MM.1S (cell line): ENCODE results near the gene HPCA.

Experiments
- DNase-seq: peaks from one replicate; pipeline ENCODE4 v3.0.0-alpha.2; 2015
- H2AFZ ChIP-seq: fragments of 300-600 bp; sonication (generic); 2 replicates; pipeline ENCODE4 v1.6.0; 2016; ENCODE audit warnings: antibody characterized with exemption, low read length
- H3F3A ChIP-seq: fragments of 300-600 bp; sonication (generic); 2 replicates; pipeline ENCODE4 v1.6.1; 2016; ENCODE audit warnings: mild to moderate bottlenecking, antibody characterized with exemption, low read length, moderate library complexity, mixed read lengths; ENCODE audit not compliant: insufficient read depth
- H3K27ac ChIP-seq: fragments of 300-600 bp; sonication (generic); 2 replicates; pipeline ENCODE4 v1.5.1; 2016; ENCODE audit warnings: mild to moderate bottlenecking, low read length
- H3K27me3 ChIP-seq: fragments of 300-600 bp; sonication (generic); replicated peaks from 2 replicates; pipeline ENCODE4 v1.6.0; 2016; ENCODE audit warnings: low read length; ENCODE audit not compliant: insufficient read depth
- H3K36me3 ChIP-seq: fragments of 300-600 bp; sonication (generic); replicated peaks from 2 replicates; pipeline ENCODE4 v1.6.1; 2016; ENCODE audit warnings: mild to moderate bottlenecking, low read length, mixed read lengths; ENCODE audit not compliant: insufficient read depth
- H3K4me1 ChIP-seq: fragments of 300-600 bp; sonication (generic); 2 replicates; pipeline ENCODE4 v1.6.1; 2016; ENCODE audit warnings: low read length, mixed read lengths
- H3K4me2 ChIP-seq: fragments of 300-600 bp; sonication (generic); 2 replicates; pipeline ENCODE4 v1.6.0; 2016; ENCODE audit warnings: low read depth, low read length
- H3K4me3 ChIP-seq: fragments of 300-600 bp; sonication (generic); 2 replicates; pipeline ENCODE4 v1.5.1; 2016; ENCODE audit warnings: low read length, mixed read lengths
- H3K79me2 ChIP-seq: fragments of 300-600 bp; sonication (generic); 2 replicates; pipeline ENCODE4 v1.6.1; 2016; ENCODE audit warnings: mixed run types, low read length, mixed read lengths
- H3K9ac ChIP-seq: fragments of 300-600 bp; sonication (generic); 2 replicates; pipeline ENCODE4 v1.6.1; 2016; ENCODE audit warnings: low read length, mixed read lengths
- H3K9me2 ChIP-seq: fragments of 300-600 bp; sonication (generic); replicated peaks from 2 replicates; pipeline ENCODE4 v1.6.1; 2016; ENCODE audit warnings: mild to moderate bottlenecking, low read length, mixed read lengths; ENCODE audit not compliant: insufficient read depth
- H3K9me3 ChIP-seq: fragments of 300-600 bp; sonication (generic); replicated peaks from 2 replicates; pipeline ENCODE4 v1.6.1; 2016; ENCODE audit warnings: mild to moderate bottlenecking, low read length, mixed read lengths; ENCODE audit not compliant: insufficient read depth
- H4K20me1 ChIP-seq: fragments of 300-600 bp; sonication (generic); 2 replicates; pipeline ENCODE4 v1.6.1; 2016; ENCODE audit warnings: mild to moderate bottlenecking, low read length, moderate library complexity, mixed read lengths; ENCODE audit not compliant: insufficient read depth
- CTCF ChIP-seq: fragments of 300-600 bp; sonication (generic); IDR thresholded peaks from 2 replicates; pipeline ENCODE4 v1.5.1; 2016; ENCODE audit warnings: antibody characterized with exemption, low read length, mixed read lengths
- EZH2 ChIP-seq: fragments of 300-600 bp; sonication (generic); optimal IDR thresholded peaks from 2 replicates; pipeline ENCODE3; 2017; ENCODE audit warnings: low read depth, mild to moderate bottlenecking, antibody characterized with exemption, low read length, mixed read lengths
- EZH2phosphoT487 ChIP-seq: fragments of 300-600 bp; sonication (generic); IDR thresholded peaks from 2 replicates; pipeline ENCODE4 v1.6.1; 2018; ENCODE audit warnings: antibody characterized with exemption, low read length

The HPCA gene

GRCh38 chr1:32894681-32895080, 8.4 kb downstream of the HPCA start:
- no peak overlapping the region for H3K4me2 ChIP-seq
- H3K27ac ChIP-seq, result no peak overlapping the region
- peaks cover 37% of the 10 kb centered on the region for H3K27me3 ChIP-seq

GRCh38 chr1:32895325-32896215, 9.3 kb downstream of the HPCA start:
- Histone ChIP-seq H3K79me2 (no peaks in the 10 kb centered on the region), H3K4me1 (no peaks in the 10 kb centered on the region), H3K4me2 (no peak overlapping the region), H3K9me3 (no peaks in the 10 kb centered on the region), H3K9ac (no peak overlapping the region), H4K20me1 (no peaks in the 10 kb centered on the region), H3F3A (no peaks in the 10 kb centered on the region), H3K4me3 (no peak overlapping the region), H2AFZ (no peak overlapping the region), H3K27ac (no peak overlapping the region), H3K36me3 (no peaks in the 10 kb centered on the region), H3K9me2 (no peaks in the 10 kb centered on the region), H3K27me3 (peaks cover 31% of the 10 kb centered on the region)
- no peak for DNase-seq
- no peak for TF ChIP-seq EZH2phosphoT487
- no peak for TF ChIP-seq CTCF
- TF ChIP-seq EZH2, result no peak

More at GRCh38 chr1:32894681-32895080, 8.4 kb downstream of the HPCA start:
- Histone ChIP-seq H3K4me1 (no peaks in the 10 kb centered on the region), H3K9ac (no peak overlapping the region), H2AFZ (no peak overlapping the region), H3K36me3 (no peaks in the 10 kb centered on the region), H3K79me2 (no peaks in the 10 kb centered on the region), H3F3A (no peaks in the 10 kb centered on the region), H3K4me3 (no peak overlapping the region), H4K20me1 (no peaks in the 10 kb centered on the region), H3K9me3 (no peaks in the 10 kb centered on the region), H3K9me2 (no peaks in the 10 kb centered on the region)
- TF ChIP-seq CTCF (no peak), EZH2phosphoT487 (no peak), EZH2 (no peak)
- DNase-seq, result no peak

DNA sequence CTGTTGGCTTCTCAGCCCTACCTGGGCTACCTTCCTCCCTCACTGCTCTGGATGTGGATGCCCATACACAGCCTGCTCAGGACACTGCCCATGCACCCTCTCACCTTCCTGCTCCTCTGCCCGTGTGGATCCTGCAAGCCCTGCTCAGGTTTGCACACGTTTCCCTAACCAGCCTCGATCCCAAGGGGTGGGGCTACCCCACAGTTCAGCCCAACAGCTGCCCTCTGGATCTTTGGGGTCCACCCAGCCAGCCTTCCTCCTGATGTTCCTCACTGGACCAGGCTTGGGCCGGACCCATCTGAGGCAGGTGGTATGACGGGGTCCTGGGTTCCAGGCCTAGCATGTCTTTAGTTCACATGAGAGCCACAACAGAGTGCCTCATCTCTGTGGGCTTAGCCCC, 10.2 kb downstream of the HPCA start:
- TF ChIP-seq EZH2, result no peak
- no peaks in the 10 kb centered on the region for H3F3A ChIP-seq
- H3K4me1 ChIP-seq, result no peaks in the 10 kb centered on the region
- no peak overlapping the region for H3K27ac ChIP-seq
- no peak for DNase-seq
- H3K27me3 ChIP-seq, result peaks cover 27% of the 10 kb centered on the region
- H4K20me1 ChIP-seq, result no peaks in the 10 kb centered on the region
- H3K9ac ChIP-seq, result no peak overlapping the region
- H3K9me2 ChIP-seq, result no peaks in the 10 kb centered on the region
- H2AFZ ChIP-seq, result no peak overlapping the region
- H3K4me2 ChIP-seq, result no peak overlapping the region
- H3K4me3 ChIP-seq, result no peak overlapping the region
- H3K79me2 ChIP-seq, result no peaks in the 10 kb centered on the region
- no peaks in the 10 kb centered on the region for H3K9me3 ChIP-seq
- no peaks in the 10 kb centered on the region for H3K36me3 ChIP-seq
